T47D (cell line): ENCODE data around the gene ZNF44.
A peak's percentile ranks its signal among the peaks of the same experiment; 100 is the strongest.

ENCODE experiments used
- DNase-seq, 2 experiments: peaks; one replicate each; pipeline versions ENCODE4 v3.0.0 to v3.0.0-alpha.2; 2011 to 2012; ENCODE audit warnings: low read depth in 1 of 2, low spot score in 1 of 2
- JUND ChIP-seq: IDR thresholded peaks from 2 replicates; pipeline ENCODE4 v1.6.1; 2012; ENCODE audit warnings: low read depth
- in situ Hi-C: cut with HindIII; loops from 2 replicates; pipeline ENCODE4 v1.10.0; 2016; ENCODE audit warnings: low sequenced_read_pairs, low pct_unique_long_range_greater_than_20kb

The ZNF44 gene

DNA sequence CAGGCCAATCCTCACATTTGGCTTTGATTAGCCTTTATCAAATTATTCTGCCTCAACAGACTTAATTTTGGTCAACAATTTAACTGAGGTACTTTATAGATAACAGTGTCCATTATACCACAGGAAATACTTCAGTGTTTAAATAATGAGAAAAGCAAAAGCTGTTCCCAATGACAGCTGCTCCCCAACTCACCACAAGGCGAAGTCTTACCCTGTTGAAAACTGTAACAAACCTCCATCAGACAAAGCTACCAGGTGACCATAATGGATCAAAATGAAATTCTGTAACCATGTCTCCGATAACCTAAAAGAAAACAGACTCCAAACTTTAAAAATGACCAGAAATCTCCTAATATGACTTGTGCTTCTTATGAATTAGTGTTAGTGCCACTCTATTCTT is 50.3 kb downstream of the ZNF44 start:
- no peak for TF ChIP-seq JUND
- DNase-seq = peak; percentile 17 to 46
- in situ Hi-C loops = no loop called here

DNA sequence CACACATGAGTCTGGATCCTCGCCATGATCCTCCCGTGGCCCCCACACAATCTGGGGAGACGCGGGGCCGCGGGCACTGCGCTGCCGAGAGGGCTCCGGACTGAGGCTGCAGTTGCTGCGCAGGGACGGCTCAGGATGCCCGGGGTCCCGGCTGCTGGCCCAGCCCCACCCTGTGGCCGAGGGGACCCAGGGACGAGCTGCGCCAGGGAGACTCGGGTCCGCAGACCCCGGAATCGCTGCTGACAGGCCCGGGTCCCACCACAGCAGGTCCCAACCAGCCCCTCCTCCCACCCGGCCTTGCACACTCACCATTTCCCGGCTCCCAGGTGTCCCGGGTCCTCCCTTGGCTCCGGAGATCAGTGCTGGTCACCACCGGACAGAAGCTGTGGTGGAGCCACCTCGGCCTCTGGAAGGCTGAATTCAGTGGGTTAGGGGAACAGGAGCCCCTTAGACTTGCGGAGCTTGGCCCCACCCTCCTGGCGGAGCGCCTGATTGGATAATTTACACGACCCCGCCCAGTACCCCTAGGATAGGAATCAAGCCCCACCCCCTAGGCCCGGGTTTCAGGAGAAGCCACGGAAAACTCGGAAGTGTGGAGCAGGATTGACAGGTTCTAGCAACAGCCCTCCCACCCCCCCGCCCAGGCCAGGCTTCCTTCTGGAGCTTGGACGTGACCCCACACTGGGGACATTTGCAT is 57.4 kb downstream of the ZNF44 start:
- in situ Hi-C loops = no loop called here
- no peak for DNase-seq
- no peak for TF ChIP-seq JUND

DNA sequence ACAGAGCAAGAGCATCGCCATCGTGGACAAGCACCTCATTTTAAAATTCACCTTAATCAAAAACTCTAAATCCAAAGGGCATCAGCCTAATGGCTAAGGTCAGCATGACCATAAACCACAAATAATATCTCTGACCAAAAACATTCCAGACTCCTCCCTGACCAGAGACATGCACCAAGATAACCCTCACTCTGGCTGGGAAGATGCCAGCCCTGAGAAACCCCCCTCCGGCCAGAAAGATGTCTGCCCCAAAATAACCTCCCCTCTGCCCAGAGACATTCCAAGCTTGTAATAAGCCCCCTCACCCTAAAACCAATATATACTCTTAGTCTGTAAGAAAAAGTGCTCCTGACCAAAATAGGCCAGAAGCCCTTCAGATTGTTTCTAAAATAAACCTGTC is 61.7 kb downstream of the ZNF44 start:
- in situ Hi-C loops = no loop called here
- no peak for DNase-seq
- TF ChIP-seq JUND = no peak

DNA sequence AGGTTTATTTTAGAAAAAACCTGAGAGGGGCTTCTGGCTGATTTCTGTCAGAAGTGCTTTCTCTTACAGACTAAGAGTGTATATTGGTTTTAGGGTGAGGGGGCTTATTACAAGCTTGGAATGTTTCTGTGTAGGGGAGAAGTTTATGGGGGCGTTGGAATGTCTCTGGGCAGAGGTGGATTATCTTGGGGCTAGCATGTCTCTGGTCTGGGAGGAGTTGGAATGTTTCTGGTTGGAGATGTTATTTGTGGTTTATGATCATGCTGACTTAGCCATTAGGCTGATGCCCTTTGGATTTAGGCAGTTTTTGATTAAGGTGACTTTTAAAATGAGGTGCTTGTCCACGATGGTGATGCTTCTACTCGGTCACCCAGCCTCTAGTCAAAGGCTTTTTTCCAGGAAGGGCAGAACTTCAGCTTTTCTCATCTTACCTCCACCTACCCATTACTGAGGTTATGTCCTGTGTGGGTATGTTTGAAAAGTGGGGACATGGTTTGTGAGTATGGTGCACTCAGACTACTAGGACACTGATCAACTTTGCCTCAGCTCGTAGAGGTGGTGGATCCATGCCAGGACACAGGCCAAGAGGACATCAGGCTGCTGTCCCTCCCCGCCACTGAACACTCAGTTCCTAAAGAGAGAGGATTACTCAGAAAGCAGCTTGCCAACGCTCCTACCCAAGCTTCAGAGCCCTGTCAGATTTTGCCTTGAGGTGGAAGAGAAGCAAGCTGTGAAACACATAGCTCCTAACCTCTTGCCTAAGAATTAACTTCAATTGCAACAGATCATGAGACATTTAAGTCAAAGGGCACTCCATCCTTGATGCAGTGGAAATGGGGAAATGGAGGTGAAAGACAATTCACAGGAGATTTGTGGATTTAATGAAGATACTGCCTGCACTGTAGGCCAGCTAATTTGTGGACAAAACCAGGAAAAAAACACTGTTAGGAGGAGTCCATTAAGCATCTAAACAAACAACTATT is 63.6 kb downstream of the ZNF44 start:
- DNase-seq = no peak
- in situ Hi-C loops = no loop called here
- TF ChIP-seq JUND = no peak

DNA sequence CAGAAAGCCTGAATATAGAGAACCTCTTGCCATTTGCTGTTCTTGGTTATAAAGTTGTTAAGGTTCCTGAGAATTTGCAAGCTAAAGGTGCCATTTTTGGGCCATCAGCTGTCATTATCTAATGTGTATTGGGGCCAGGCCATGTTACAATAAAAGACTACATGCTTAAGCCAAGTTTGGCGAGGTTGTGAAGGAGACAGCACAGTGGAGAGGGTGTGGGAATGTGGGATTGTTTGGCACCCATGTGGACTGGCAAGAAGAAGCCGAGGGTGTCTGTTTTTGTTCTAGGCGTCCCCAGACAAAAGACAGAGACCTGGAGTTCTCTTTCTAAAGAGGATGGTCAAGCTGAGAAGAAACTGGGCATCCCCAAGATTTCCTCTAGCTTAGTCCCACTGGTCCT is 64.7 kb downstream of the ZNF44 start:
- TF ChIP-seq JUND = no peak
- no peak for DNase-seq
- in situ Hi-C loops = no loop called here

DNA sequence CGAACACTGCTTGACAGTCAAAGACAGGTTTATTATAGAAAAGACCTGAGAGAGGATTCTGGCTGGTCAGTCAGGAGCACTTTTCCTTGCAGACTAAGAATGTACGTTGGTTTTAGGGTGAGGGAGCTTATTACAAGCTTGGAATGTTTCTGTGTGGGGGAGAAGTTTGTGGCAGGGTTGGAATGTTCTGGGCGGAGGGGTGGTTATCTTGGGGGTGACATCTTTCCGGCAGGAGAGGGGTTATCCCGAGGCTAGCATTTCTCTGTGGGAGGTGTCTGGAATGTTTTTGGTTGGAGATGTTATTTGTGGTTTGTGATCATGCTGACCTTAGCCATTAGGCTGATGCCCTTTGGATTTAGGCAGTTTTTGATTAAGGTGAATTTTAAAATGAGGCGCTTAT is 70.0 kb downstream of the ZNF44 start:
- in situ Hi-C loops = no loop called here
- no peak for DNase-seq
- TF ChIP-seq JUND = no peak

DNA sequence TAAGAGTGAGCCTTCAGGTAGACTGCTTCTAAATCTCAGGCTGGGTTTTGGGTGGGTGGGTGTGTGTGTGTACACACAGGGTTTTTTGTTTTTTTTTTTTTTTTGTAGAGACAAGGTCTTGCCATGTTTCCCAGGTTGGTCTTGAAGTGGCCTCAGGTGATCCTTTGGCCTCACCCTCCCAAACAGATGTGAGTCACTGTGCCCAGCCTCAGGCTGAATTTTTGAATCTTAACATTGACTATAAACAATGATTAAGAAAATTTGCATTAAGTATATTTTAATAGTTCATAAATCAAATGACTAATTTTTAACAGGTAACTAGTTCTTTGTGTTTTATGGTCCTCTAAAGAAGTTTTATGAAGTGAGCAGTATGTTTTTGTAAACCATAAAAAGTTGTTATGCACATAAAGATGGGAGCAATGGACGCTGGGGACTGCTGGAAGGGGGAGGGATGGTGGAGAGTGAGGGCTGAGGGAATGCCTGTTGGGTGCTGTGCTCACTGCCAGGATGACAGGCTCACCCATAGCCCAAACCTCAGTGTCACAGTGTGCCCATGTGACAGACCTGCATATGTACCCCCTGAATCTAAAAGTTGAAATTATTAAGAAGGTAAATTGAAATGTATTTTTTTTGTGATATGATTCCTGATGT is 71.6 kb downstream of the ZNF44 start:
- TF ChIP-seq JUND = no peak
- in situ Hi-C loops = no loop called here
- no peak for DNase-seq
